ENCODE data around the gene SMIM29. TPM values are rescaled to one million over a fixed set of nuclear protein-coding genes. Genes with fewer than 3 reads are reported as not detected.

The SMIM29 gene
- total RNA-seq, 1 experiment from 2014 or later: 25.1 TPM

DNA sequence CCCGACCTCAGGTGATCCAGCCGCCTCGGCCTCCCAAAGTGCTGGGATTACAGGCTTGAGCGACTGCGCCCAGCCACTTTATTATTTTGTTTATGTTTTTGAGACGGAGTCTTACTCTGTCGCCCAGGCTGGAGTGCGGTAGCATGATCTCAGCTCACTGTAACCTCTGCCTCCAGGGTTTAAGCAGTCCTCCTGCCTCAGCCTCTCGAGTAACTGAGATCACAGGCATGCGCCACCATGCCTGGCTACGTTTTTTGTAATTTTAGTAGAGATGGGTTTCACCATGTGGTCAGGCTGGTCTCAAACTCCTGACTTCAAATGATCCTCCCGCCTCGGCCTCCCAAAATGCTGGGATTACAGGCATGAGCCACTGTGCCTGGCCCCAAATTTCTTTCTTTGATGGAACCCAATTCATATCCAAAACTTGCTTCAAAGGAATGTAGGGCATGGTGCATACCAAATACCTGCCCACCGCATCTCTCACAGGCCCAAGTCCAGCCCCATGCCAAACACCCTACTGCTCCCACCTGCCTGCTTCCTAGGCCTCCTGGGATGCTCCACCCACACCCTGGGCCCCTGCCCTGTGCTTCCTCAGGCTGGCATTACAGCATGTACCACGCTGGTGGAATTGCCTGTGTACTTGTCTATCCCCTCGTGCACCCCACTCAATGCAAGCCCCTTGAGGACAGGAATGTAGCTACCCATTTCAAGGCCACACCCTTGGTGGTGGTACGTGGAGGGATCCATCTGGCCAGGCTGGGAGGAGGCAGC, 17.1 kb downstream of the SMIM29 start:
- RAD21 ChIA-PET (ENCODE audit: low non-redundant PET in 1 of 2, low total read pairs in 2 of 2, uncharacterized antibody in 2 of 2, unreplicated experiment in 2 of 2): no interaction called here
- H3K9me3 ChIP-seq (ENCODE audit: control insufficient read depth in 1 of 2, insufficient read depth in 1 of 2, low read depth in 1 of 2, low read length in 2 of 2): no peaks in the 10 kb centered on the region
- DNase-seq (ENCODE audit: low read depth, low spot score): no peak
- H2AFZ ChIP-seq (ENCODE audit: low read depth, low read length, poor library complexity, severe bottlenecking): no peak overlapping the region
- H3K9me2 ChIP-seq (ENCODE audit: insufficient read depth): no peaks in the 10 kb centered on the region
- no peak for ATAC-seq
- BruUV-seq (replicated peaks): no TSS peak
- no peak overlapping the region for H3K9ac ChIP-seq (ENCODE audit: low read length)
- 0 out of 2 replicates have a peak overlapping the region, but pooled peaks have one; percentile 12 for H3K4me2 ChIP-seq (ENCODE audit: low read length)
- TF ChIP-seq YY1 (IDR thresholded peaks at IDR 0.05; ENCODE audit: extremely low read depth, insufficient replicate concordance, low read depth, low read length): no peak
- TF ChIP-seq, protein P1, sequence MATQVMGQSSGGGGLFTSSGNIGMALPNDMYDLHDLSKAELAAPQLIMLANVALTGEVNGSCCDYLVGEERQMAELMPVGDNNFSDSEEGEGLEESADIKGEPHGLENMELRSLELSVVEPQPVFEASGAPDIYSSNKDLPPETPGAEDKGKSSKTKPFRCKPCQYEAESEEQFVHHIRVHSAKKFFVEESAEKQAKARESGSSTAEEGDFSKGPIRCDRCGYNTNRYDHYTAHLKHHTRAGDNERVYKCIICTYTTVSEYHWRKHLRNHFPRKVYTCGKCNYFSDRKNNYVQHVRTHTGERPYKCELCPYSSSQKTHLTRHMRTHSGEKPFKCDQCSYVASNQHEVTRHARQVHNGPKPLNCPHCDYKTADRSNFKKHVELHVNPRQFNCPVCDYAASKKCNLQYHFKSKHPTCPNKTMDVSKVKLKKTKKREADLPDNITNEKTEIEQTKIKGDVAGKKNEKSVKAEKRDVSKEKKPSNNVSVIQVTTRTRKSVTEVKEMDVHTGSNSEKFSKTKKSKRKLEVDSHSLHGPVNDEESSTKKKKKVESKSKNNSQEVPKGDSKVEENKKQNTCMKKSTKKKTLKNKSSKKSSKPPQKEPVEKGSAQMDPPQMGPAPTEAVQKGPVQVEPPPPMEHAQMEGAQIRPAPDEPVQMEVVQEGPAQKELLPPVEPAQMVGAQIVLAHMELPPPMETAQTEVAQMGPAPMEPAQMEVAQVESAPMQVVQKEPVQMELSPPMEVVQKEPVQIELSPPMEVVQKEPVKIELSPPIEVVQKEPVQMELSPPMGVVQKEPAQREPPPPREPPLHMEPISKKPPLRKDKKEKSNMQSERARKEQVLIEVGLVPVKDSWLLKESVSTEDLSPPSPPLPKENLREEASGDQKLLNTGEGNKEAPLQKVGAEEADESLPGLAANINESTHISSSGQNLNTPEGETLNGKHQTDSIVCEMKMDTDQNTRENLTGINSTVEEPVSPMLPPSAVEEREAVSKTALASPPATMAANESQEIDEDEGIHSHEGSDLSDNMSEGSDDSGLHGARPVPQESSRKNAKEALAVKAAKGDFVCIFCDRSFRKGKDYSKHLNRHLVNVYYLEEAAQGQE (IDR thresholded peaks at IDR 0.05; ENCODE audit: low read depth): no peak
- TF ChIP-seq ZNF274 (IDR thresholded peaks at IDR 0.05; ENCODE audit: low read depth, low read length): no peak
- TF ChIP-seq SRF (IDR thresholded peaks at IDR 0.05; ENCODE audit: low read depth): no peak
- no peak for TF ChIP-seq CEBPB (IDR thresholded peaks at IDR 0.05; ENCODE audit: low read depth)
- TF ChIP-seq, protein P2, sequence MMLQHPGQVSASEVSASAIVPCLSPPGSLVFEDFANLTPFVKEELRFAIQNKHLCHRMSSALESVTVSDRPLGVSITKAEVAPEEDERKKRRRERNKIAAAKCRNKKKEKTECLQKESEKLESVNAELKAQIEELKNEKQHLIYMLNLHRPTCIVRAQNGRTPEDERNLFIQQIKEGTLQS (IDR thresholded peaks at IDR 0.05): no peak
- POLR2A ChIA-PET: interaction anchor here (0.6 to 4.2 kb wide), 4 partner anchors 12 to 178 kb away, joined by 3 to 21 read pairs (median 4); no protein-coding TSS in a partner anchor
- no peaks in the 10 kb centered on the region for H4K20me1 ChIP-seq (ENCODE audit: insufficient read depth)
- H3K79me2 ChIP-seq (ENCODE audit: insufficient read depth, low read length): peaks cover 5% of the 10 kb centered on the region; the same call in 1 of the 2 replicates
- intact Hi-C loops (cut with micrococcal nuclease): no loop called here
- H3K36me3 ChIP-seq (ENCODE audit: control insufficient read depth in 1 of 2, insufficient read depth in 2 of 2, low read length in 2 of 2): no peaks in the 10 kb centered on the region
- no peak overlapping the region for H3K27ac ChIP-seq (ENCODE audit: low read depth, low read length)
- no peaks in the 10 kb centered on the region for H3K27me3 ChIP-seq (ENCODE audit: insufficient read depth, low read length)
- H3K4me3 ChIP-seq (replicated peaks in 1 of 2; ENCODE audit: low read depth in 1 of 2, low read length in 2 of 2): no peak overlapping the region
- CTCF ChIA-PET: interaction anchor here (1.7 kb wide), 1 partner anchor 36 kb away, joined by 5 read pairs; no protein-coding TSS in a partner anchor
- peaks cover 47 to 99% of the 10 kb centered on the region in 2 experiments for H3K4me1 ChIP-seq (ENCODE audit: control insufficient read depth in 1 of 2, insufficient read depth in 2 of 2, low read length in 2 of 2)
